HCT116 (cell line): ENCODE measurements around the gene RRAS2. TPM values are rescaled to one million over a fixed set of nuclear protein-coding genes. Genes with fewer than 3 reads are reported as not detected.

Experiments
- ATAC-seq: fragments of 200-7000 bp; cut with Tn5 transposase; 2 replicates; pipeline ENCODE4 v1.9.1; 2020; ENCODE audit warnings: mild to moderate bottlenecking, moderate library complexity
- BruUV-seq: library from RNA; stranded (reverse); fragments of 400-500 nt; replicated peaks from 2 replicates; lab custom pipeline; 2021; lab: Mats Ljungman, UMichigan
- CTCF ChIA-PET: fragments of 300-600 bp; sonication (Branson Sonifier 250); formaldehyde crosslinking; loops from one replicate; lab custom pipeline; 2021; ENCODE audit warnings: antibody characterized with exemption; lab: Charles Lee
- POLR2A ChIA-PET: fragments of 300-600, 350-600 bp; sonication (Branson Sonifier 250); formaldehyde crosslinking; loops from one replicate; lab custom pipeline; 2021; ENCODE audit warnings: antibody characterized with exemption; lab: Charles Lee
- RAD21 ChIA-PET, 2 experiments: fragments of 300-600 bp; sonication (Branson Sonifier 250); formaldehyde crosslinking; loops; one replicate each; lab custom pipeline; 2023; ENCODE audit warnings: low total read pairs in 2 of 2; ENCODE audit not compliant: uncharacterized antibody in 2 of 2, unreplicated experiment in 2 of 2, low non-redundant PET in 1 of 2; lab: Charles Lee
- DNase-seq: peaks from one replicate; pipeline ENCODE4 v3.0.0-alpha.2; 2010; ENCODE audit warnings: low read depth, low spot score
- H2AFZ ChIP-seq: fragments of 200-600 bp; shearing (Covaris generic), sonication (generic); 2 replicates; pipeline ENCODE4 v1.6.1; 2017; ENCODE audit warnings: low read depth, mixed run types, mixed read lengths, antibody characterized with exemption, low read length; ENCODE audit not compliant: poor library complexity, severe bottlenecking
- H3K27ac ChIP-seq: 2 replicates; pipeline ENCODE4 v1.5.1; 2012; ENCODE audit warnings: low read depth, low read length
- H3K27me3 ChIP-seq: fragments of 200-600 bp; sonication (generic); 2 replicates; pipeline ENCODE4 v1.6.1; 2016; ENCODE audit warnings: mixed run types, low read length, mixed read lengths; ENCODE audit not compliant: insufficient read depth
- H3K36me3 ChIP-seq, 2 experiments: fragments of 200-500 bp in 1 of 2; fragments of 200-600 bp in 1 of 2; sonication (Bioruptor generic) in 1 of 2; sonication (generic) in 1 of 2; 2 replicates each; pipeline versions ENCODE4 v1.5.1 to v1.6.1; 2014 to 2016; ENCODE audit warnings: low read length in 2 of 2, inconsistent platforms in 1 of 2, mixed read lengths in 1 of 2, mixed run types in 1 of 2; ENCODE audit not compliant: insufficient read depth in 2 of 2, control insufficient read depth in 1 of 2
- H3K4me1 ChIP-seq, 2 experiments: fragments of 200-600 bp in 1 of 2; sonication (generic) in 1 of 2; 2 replicates each; pipeline versions ENCODE4 v1.5.1 to v1.6.1; 2012 to 2017; ENCODE audit warnings: low read length in 2 of 2, inconsistent platforms in 1 of 2, mild to moderate bottlenecking in 1 of 2, mixed read lengths in 1 of 2, mixed run types in 1 of 2, moderate library complexity in 1 of 2; ENCODE audit not compliant: insufficient read depth in 2 of 2, control insufficient read depth in 1 of 2
- H3K4me2 ChIP-seq: fragments of 200-600 bp; sonication (generic); 2 replicates; pipeline ENCODE4 v1.6.1; 2017; ENCODE audit warnings: mixed run types, low read length, mixed read lengths
- H3K4me3 ChIP-seq, 2 experiments: fragments of 200-600 bp in 1 of 2; sonication (generic) in 1 of 2; replicated peaks in 1 of 2; 2 replicates each; pipeline ENCODE4 v1.5.1; 2011 to 2016; ENCODE audit warnings: low read length in 2 of 2, control low read depth in 1 of 2, low read depth in 1 of 2, mild to moderate bottlenecking in 1 of 2, mixed read lengths in 1 of 2, mixed run types in 1 of 2
- H3K79me2 ChIP-seq: fragments of 200-600 bp; sonication (generic); 2 replicates; pipeline ENCODE4 v1.6.1; 2017; ENCODE audit warnings: mild to moderate bottlenecking, mixed run types, low read length, moderate library complexity, mixed read lengths; ENCODE audit not compliant: insufficient read depth
- H3K9ac ChIP-seq: fragments of 200-600 bp; sonication (generic); 2 replicates; pipeline ENCODE4 v1.6.1; 2016; ENCODE audit warnings: low read length, mixed read lengths
- H3K9me2 ChIP-seq: fragments of 200-600 bp; sonication (generic), shearing (Covaris generic); 2 replicates; pipeline ENCODE4 v1.6.1; 2017; ENCODE audit warnings: mixed run types, mild to moderate bottlenecking, moderate library complexity; ENCODE audit not compliant: insufficient read depth
- H3K9me3 ChIP-seq, 2 experiments: fragments of 200-500 bp in 1 of 2; fragments of 200-600 bp in 1 of 2; sonication (Bioruptor generic) in 1 of 2; sonication (generic) in 1 of 2; 2 replicates each; pipeline ENCODE4 v1.6.1; 2014 to 2017; ENCODE audit warnings: low read length in 2 of 2, mixed read lengths in 2 of 2, inconsistent platforms in 1 of 2, low read depth in 1 of 2, mild to moderate bottlenecking in 1 of 2, mixed run types in 1 of 2, moderate library complexity in 1 of 2; ENCODE audit not compliant: control insufficient read depth in 1 of 2, insufficient read depth in 1 of 2
- H4K20me1 ChIP-seq: fragments of 200-600 bp; sonication (generic), shearing (Covaris generic); 2 replicates; pipeline ENCODE4 v1.6.1; 2017; ENCODE audit warnings: mixed run types, mild to moderate bottlenecking, moderate library complexity; ENCODE audit not compliant: insufficient read depth
- CEBPB ChIP-seq: IDR thresholded peaks from 2 replicates; pipeline ENCODE4 v1.6.1; 2012; ENCODE audit warnings: low read depth
- CTCF ChIP-seq, 3 experiments: fragments of 200-600 bp in 1 of 3; sonication (generic) in 1 of 3; IDR thresholded peaks in 2 of 3; conservative IDR thresholded peaks in 1 of 3; 2 replicates each; pipeline ENCODE4 v1.5.1; 2012 to 2017; ENCODE audit warnings: low read depth in 2 of 3, low read length in 2 of 3, antibody characterized with exemption in 1 of 3, borderline replicate concordance in 1 of 3, control low read depth in 1 of 3, mild to moderate bottlenecking in 1 of 3, mixed read lengths in 1 of 3, mixed run types in 1 of 3, moderate library complexity in 1 of 3; ENCODE audit not compliant: insufficient read depth in 1 of 3
- ELF1 ChIP-seq: IDR thresholded peaks from 2 replicates; pipeline ENCODE4 v1.6.1; 2012; ENCODE audit warnings: low read depth, borderline replicate concordance
- EZH2phosphoT487 ChIP-seq: fragments of 200-600 bp; IDR thresholded peaks from 2 replicates; pipeline ENCODE4 v1.6.1; 2018; ENCODE audit warnings: antibody characterized with exemption, borderline replicate concordance
- MAX ChIP-seq: IDR thresholded peaks from 2 replicates; pipeline ENCODE4 v1.6.1; 2012
- POLR2A ChIP-seq: IDR thresholded peaks from 2 replicates; pipeline ENCODE4 v1.7.0; 2011; ENCODE audit warnings: borderline replicate concordance; ENCODE audit not compliant: insufficient read depth, insufficient read length; ENCODE audit errors: extremely low read depth
- POLR2AphosphoS5 ChIP-seq: IDR thresholded peaks from 2 replicates; pipeline ENCODE4 v1.6.1; 2011; ENCODE audit warnings: mild to moderate bottlenecking, low read depth, low read length, moderate library complexity
- SRF ChIP-seq: IDR thresholded peaks from 2 replicates; pipeline ENCODE4 v1.6.1; 2012; ENCODE audit warnings: low read depth
- YY1 ChIP-seq: IDR thresholded peaks from 2 replicates; pipeline ENCODE4 v1.6.1; 2011; ENCODE audit warnings: low read length, low read depth, moderate library complexity, mild to moderate bottlenecking; ENCODE audit not compliant: insufficient replicate concordance; ENCODE audit errors: extremely low read depth
- ZBTB33 ChIP-seq: IDR thresholded peaks from 2 replicates; pipeline ENCODE4 v1.6.1; 2011; ENCODE audit warnings: mild to moderate bottlenecking, low read length, moderate library complexity; ENCODE audit not compliant: insufficient replicate concordance; ENCODE audit errors: extremely low read depth
- ZNF274 ChIP-seq: fragments of 200-500 bp; sonication (Bioruptor generic); IDR thresholded peaks from 2 replicates; pipeline ENCODE4 v1.6.1; 2014; ENCODE audit warnings: mild to moderate bottlenecking, low read depth, low read length, inconsistent platforms
- intact Hi-C: fragments of 100-400 bp; cut with micrococcal nuclease; formaldehyde crosslinking; loops from 2 replicates; pipeline ENCODE4 v1.10.0; 2022
- total RNA-seq: library from RNA; stranded (reverse); gene quantifications from one replicate; pipeline ENCODE4 v1.2.1, GENCODE V29; 2021; ENCODE audit not compliant: unreplicated experiment
- TF ChIP-seq, protein P1 (sequence below): IDR thresholded peaks from 2 replicates; pipeline ENCODE4 v1.6.1; 2012

RRAS2 gene
- total RNA-seq, 1 experiment from 2014 or later: 54.5 TPM

DNA sequence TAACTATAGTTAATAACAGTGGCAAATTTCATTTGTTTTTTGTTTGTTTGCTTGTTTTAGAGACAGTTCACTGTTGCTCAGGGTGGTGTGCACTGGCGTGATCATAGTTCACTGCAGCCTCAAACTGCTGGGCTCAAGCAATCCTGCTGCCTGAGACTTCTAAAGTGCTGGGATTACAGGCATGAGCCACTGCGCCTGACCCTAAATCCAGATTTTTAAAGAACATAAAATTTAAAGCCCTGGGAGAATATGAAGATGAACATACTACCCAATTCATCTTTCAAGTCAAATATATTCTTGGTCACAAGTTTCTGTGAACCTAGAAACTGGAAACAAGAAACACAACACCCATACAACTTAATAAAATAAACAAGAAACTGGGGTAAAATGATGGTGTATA, 28.1 kb downstream of the RRAS2 start:
- H3K27me3 ChIP-seq: no peaks in the 10 kb centered on the region
- H3K4me2 ChIP-seq: no peak overlapping the region
- H3K27ac ChIP-seq: no peak overlapping the region
- H3K4me1 ChIP-seq: no peaks in the 10 kb centered on the region
- H3K9me3 ChIP-seq: peaks cover 0 to 3% of the 10 kb centered on the region in 2 experiments; a peak in 1 of 4 replicates
- RAD21 ChIA-PET: no interaction called here
- ATAC-seq (no peak), DNase-seq (no peak)
- TF ChIP-seq CTCF (IDR thresholded peaks at IDR 0.05 in 2 of 3, conservative IDR thresholded peaks at IDR 0.05 in 1 of 3; ENCODE audit: borderline replicate concordance in 1 of 3, insufficient read depth in 1 of 3, low read depth in 2 of 3, low read length in 2 of 3) (no peak), CEBPB (no peak), MAX (no peak), ZBTB33 (no peak), ZNF274 (no peak), YY1 (no peak), POLR2AphosphoS5 (no peak), POLR2A (no peak), EZH2phosphoT487 (no peak), ELF1 (no peak), SRF (no peak)
- TF ChIP-seq, protein P1, sequence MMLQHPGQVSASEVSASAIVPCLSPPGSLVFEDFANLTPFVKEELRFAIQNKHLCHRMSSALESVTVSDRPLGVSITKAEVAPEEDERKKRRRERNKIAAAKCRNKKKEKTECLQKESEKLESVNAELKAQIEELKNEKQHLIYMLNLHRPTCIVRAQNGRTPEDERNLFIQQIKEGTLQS: no peak
- H3K4me3 ChIP-seq: no peak overlapping the region
- POLR2A ChIA-PET: no interaction called here
- H3K36me3 ChIP-seq: no peaks in the 10 kb centered on the region
- BruUV-seq: no TSS peak
- CTCF ChIA-PET: no interaction called here
- H4K20me1 ChIP-seq: peaks cover 9% of the 10 kb centered on the region
- peaks cover 93% of the 10 kb centered on the region for H3K79me2 ChIP-seq
- no peak overlapping the region for H2AFZ ChIP-seq
- intact Hi-C loops: no loop called here
- H3K9ac ChIP-seq: no peak overlapping the region
- no peaks in the 10 kb centered on the region; the same call in 1 of the 2 replicates for H3K9me2 ChIP-seq
